ENCODE measurements around the gene CCNDBP1.

- no peak for TF ChIP-seq EZH2 (IDR thresholded peaks at IDR 0.05; ENCODE audit: insufficient read depth, poor library complexity, severe bottlenecking)
- TF ChIP-seq EZH2phosphoT487 (IDR thresholded peaks at IDR 0.05; ENCODE audit: insufficient read depth, low read depth): no peak
These were observed 19.3 kb upstream of the CCNDBP1 start for GRCh38 chr15:43165801-43166325.
